Activated CD4-positive, alpha-beta T cell treated with anti-CD3 and anti-CD28 coated beads, Interleukin-2, amount 50 U/mL, for 1 hour (primary cell): ENCODE results near the gene UAP1L1.
A peak's percentile ranks its signal among the peaks of the same experiment; 100 is the strongest.
"Not testable (repeated sequence)": the region's sequence is repeated elsewhere in the genome, so short reads cannot be mapped to it uniquely, and the experiment has no call there.

Experiments used
- DNase-seq: peaks from one replicate; pipeline ENCODE4 v3.0.0-alpha.2; 2020

The UAP1L1 gene

GRCh38 chr9:137116728-137117127 is 39.4 kb downstream of the UAP1L1 start:
- DNase-seq: no peak

- DNase-seq: no peak
These were observed 40.0 kb downstream of the UAP1L1 start for GRCh38 chr9:137117269-137117731.

DNA sequence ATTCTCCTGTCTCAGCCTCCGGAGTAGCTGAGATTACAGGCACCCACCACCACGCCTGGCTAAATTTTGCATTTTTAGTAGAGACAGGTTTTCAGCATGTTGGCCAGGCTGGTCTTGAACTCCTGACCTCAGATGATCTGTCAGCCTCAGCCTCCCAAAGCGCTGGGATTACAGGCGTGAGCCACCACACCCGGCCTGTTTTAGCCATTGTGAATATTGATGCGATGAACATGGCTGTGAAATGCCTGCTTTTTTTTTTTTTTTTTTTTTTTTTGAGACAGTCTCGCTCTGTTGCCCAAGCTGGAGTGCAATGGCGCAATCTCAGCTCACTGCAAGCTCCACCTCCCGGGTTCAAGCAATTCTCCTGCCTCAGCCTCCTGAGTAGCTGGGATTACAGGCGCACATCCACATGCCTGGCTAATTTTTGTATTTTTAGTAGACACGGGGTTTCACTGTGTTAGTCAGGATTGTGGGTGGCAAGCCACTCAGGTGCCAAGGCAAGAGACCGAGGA is 40.8 kb downstream of the UAP1L1 start:
- DNase-seq: not testable (repeated sequence)

DNA sequence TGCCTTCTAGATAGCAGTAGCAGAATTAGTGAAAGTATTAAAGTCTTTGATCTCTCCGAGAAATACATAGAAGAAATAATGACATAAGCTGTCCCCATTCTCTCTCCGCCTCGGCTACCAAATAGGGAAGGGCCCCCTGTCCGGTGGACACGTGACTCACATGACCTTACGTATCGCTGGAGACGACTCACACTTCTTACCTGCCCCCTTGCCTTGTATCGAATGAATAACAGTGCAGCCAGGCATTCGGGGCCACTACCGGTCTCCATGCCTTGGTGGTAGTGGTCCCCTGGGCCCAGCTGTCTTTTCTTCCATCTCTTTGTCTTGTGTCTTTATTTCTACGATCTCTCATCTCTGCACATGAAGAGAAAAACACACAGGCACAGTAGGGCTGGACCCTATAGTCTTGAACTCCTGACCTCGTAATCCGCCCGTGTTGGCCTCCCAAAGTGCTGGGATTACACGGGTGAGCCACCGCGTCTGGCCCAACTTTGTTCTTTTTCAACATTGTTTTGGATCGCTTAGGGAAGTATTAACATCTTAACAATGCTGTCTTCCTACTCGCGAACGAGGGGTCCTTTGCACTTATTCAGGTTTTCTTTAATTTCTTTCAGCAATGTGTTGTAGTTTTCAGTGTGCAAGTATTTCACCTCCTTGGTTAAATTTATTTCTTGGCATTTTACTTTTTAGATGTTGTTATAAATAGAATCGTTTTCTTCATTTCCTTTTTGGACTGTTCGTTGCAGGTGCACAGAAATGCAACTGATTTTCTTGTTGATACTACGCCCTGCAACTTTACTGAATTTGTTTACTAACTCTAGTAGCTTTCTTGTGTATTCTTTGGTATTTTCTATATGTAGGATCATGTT is 44.8 kb downstream of the UAP1L1 start:
- not testable (repeated sequence) for DNase-seq

GRCh38 chr9:137122796-137123467 is 45.6 kb downstream of the UAP1L1 start:
- DNase-seq: not testable (repeated sequence)

DNA sequence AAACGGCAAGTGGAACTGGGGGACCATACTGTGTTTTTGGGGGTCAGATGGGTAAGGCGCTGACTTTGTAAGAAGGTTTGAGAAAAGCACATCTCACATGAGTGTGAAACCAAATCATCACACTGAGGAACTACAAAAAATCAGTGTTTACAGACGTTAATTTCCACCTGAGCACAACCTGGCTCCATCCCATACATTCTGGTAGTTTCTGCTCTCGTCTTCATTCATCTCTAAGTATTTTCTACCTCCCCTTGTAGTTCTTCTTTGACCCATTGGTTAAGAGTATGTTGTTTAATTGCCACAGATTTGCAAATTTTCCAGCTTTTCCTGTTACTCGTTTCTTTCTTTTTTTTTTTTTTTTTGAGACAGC is 46.1 kb downstream of the UAP1L1 start:
- no peak for DNase-seq

GRCh38 chr9:137123952-137124462 is 46.7 kb downstream of the UAP1L1 start:
- DNase-seq: not testable (repeated sequence)

GRCh38 chr9:137126786-137127185 is 49.5 kb downstream of the UAP1L1 start:
- DNase-seq: no peak

DNA sequence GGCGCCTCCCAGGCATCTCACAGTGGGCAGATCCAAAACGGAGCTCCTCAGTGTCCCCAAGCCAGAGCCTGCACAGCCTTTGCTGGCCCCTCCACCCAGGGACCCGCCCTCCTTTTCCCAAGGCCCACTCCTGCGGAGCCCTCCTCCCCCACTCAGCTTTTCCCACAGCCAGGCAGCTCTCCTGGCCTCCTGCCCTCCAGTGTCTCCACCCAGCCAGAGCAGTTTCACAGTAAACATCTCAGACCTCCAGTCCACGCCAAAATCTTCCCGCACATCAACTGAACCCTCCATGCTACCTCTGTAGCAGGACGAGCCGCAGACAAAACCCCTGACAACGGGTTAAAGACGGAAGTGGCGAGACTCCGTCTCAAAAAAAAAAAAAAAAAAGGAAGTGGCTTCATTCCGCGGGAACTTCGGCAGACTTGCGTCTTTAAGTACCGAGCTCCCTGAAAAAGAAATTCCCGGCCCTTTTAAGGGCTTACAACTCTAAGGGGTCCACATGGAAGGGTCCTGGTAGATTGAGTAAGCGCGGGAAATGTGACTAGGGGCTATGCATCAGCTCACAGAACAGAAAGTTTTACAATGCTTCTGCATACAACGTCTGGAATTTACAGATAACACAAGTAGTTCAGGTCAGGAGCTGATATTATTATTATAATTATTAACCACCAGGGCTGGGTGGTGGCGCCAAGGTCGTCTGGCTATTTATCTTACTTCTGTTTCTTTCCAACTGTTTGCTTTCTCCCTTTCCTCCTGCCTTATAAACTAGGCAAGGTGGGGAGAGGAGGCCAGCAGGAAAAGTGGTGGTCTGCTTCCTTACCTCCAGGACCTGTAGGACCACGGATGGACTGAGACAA is 50.2 kb downstream of the UAP1L1 start:
- DNase-seq: peak; percentile 33

- no peak for DNase-seq
These were observed 51.0 kb downstream of the UAP1L1 start for GRCh38 chr9:137128158-137128861.

GRCh38 chr9:137128862-137129455 is 51.6 kb downstream of the UAP1L1 start:
- no peak for DNase-seq

DNA sequence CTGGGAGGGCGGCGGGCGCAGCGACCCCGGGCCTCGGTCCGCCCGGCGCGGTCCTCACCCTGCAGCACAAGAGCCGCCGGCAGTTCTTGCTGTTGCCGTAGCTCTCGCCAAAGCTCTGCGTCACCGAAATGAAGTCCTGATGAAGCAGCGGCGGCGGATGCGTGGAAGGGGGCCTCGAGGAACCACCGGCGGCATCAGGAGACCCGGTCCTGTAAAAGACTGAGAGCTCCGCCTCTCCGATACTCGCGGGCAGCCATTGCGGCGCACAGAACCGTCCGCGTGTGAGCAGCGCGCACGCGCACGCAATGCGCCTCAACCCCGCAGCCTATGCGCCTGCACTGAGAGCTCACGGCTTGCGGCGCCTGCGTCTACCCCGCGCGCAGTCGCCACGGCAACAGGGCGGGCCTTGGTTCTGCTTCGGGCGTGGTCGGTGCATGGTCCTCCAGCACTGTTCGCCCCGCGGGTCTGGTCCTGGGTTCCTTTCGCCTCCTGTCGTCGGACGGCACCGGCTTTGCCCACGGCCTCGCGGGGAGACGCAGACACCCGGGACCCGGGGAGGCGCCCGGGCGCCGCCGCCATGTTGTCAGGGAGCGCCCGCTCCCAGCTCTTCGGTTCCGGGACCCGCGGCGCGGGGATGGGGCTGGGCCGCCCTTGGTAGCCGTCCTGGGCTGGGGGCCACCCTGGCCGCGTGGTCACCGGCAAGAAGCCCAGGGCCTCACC is 52.3 kb downstream of the UAP1L1 start:
- peak; percentile 85 for DNase-seq

- no peak for DNase-seq
These were observed 52.9 kb downstream of the UAP1L1 start for GRCh38 chr9:137130176-137130755.
